OCI-LY1 (cell line): ENCODE data around the gene NUTM2E.
"Not testable (repeated sequence)": the region's sequence is repeated elsewhere in the genome, so short reads cannot be mapped to it uniquely, and the experiment has no call there.

Experiments
- EZH2 ChIP-seq: fragments of 200-600 bp; sonication (generic), shearing (Covaris generic); IDR thresholded peaks from 2 replicates; pipeline ENCODE4 v1.8.0; 2017; ENCODE audit warnings: borderline replicate concordance, mixed run types, mild to moderate bottlenecking, antibody characterized with exemption, low read length, moderate library complexity, mixed read lengths
- TF ChIP-seq, protein P1 (sequence below): fragments of 200-600 bp; sonication (generic), shearing (Covaris generic); IDR thresholded peaks from 2 replicates; pipeline ENCODE4 v1.5.1; 2017; ENCODE audit warnings: mild to moderate bottlenecking, antibody characterized with exemption, low read length, moderate library complexity, mixed read lengths

DNA sequence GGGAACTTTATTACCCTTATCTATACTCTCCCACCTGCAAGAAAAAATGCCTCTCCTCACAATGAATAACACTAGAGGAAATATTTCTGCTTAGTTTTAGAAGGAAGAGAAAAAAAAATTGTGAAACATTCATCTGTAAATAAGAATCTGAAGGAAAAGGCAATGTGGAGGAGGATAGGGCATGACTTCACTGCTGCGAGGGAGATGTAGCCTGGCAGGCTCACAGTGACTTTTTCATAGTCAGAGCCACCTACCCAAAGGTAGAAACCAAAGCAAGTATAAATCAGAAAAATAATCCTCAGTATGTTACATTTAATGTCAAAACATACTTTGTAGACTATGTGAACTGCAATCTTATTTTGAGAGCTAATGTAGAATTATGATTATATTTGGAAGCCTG, 10.4 kb downstream of the NUTM2E start:
- TF ChIP-seq, protein P1, sequence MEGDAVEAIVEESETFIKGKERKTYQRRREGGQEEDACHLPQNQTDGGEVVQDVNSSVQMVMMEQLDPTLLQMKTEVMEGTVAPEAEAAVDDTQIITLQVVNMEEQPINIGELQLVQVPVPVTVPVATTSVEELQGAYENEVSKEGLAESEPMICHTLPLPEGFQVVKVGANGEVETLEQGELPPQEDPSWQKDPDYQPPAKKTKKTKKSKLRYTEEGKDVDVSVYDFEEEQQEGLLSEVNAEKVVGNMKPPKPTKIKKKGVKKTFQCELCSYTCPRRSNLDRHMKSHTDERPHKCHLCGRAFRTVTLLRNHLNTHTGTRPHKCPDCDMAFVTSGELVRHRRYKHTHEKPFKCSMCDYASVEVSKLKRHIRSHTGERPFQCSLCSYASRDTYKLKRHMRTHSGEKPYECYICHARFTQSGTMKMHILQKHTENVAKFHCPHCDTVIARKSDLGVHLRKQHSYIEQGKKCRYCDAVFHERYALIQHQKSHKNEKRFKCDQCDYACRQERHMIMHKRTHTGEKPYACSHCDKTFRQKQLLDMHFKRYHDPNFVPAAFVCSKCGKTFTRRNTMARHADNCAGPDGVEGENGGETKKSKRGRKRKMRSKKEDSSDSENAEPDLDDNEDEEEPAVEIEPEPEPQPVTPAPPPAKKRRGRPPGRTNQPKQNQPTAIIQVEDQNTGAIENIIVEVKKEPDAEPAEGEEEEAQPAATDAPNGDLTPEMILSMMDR = not testable (repeated sequence)
- TF ChIP-seq EZH2 = not testable (repeated sequence)
